Suppressor macrophage treated with lipopolysaccharide for 1 hour (primary cell): ENCODE measurements around the gene CHD6.

Experiments used
- DNase-seq, 3 donors: peaks; one replicate each; pipeline ENCODE4 v3.0.0-alpha.2; 2020 to 2022

CHD6 gene, protein sequence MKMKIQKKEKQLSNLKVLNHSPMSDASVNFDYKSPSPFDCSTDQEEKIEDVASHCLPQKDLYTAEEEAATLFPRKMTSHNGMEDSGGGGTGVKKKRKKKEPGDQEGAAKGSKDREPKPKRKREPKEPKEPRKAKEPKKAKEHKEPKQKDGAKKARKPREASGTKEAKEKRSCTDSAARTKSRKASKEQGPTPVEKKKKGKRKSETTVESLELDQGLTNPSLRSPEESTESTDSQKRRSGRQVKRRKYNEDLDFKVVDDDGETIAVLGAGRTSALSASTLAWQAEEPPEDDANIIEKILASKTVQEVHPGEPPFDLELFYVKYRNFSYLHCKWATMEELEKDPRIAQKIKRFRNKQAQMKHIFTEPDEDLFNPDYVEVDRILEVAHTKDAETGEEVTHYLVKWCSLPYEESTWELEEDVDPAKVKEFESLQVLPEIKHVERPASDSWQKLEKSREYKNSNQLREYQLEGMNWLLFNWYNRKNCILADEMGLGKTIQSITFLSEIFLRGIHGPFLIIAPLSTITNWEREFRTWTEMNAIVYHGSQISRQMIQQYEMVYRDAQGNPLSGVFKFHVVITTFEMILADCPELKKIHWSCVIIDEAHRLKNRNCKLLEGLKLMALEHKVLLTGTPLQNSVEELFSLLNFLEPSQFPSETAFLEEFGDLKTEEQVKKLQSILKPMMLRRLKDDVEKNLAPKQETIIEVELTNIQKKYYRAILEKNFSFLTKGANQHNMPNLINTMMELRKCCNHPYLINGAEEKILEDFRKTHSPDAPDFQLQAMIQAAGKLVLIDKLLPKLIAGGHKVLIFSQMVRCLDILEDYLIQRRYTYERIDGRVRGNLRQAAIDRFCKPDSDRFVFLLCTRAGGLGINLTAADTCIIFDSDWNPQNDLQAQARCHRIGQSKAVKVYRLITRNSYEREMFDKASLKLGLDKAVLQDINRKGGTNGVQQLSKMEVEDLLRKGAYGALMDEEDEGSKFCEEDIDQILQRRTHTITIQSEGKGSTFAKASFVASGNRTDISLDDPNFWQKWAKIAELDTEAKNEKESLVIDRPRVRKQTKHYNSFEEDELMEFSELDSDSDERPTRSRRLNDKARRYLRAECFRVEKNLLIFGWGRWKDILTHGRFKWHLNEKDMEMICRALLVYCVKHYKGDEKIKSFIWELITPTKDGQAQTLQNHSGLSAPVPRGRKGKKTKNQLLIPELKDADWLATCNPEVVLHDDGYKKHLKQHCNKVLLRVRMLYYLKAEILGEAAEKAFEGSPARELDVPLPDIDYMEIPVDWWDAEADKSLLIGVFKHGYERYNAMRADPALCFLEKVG (N-terminal part only)

DNA sequence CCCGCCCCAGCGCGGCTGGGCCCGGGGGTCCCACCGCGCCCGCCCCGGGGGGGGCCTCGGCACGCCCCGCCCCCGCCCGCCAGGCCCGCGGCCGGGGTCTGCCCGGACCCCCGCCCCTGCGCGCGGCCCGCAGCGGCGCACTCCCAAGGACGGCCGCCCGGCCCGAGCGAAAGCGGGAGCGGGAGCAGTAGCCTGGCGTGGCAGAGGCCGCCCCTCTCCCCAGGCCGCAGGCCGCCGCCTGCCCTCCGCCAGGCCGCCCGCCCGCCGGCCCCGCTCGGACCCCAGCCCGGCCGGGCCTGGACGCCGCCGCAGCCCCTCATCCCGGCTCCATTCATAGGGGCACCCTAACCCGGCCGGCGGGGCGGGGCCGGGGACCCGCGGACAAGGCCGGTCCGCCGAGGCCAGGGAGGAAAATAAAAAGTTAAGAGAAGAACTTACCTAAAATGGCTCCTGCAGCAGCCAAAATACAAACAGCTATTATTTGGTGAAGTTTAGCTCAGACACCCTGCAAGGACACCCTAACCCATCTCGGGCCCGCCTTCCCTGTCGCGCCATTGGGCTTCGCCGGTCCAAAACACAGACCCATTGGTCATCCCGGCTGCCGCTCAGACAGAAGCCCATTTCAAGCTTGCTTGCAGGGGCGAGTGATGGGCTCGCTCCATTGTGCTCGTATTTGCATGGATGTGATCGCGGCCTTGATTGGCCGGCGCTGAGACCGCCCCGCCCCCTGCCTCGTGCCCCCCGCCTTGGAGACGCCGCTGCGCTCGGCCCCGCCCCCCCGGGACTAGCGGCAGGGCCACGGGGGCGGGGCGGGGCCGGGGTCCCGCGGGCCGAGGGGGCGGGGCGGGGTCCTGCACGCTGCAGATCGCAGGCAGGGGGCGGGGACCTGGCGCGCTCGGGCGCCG lies at the start of gene CHD6:
Gene CHD6 (minus strand): TSS at position 476 of the 905 bp plus-strand sequence. CDS start 67,040 bp downstream, outside the sequence.
- DNase-seq = peak; percentile 99

DNA sequence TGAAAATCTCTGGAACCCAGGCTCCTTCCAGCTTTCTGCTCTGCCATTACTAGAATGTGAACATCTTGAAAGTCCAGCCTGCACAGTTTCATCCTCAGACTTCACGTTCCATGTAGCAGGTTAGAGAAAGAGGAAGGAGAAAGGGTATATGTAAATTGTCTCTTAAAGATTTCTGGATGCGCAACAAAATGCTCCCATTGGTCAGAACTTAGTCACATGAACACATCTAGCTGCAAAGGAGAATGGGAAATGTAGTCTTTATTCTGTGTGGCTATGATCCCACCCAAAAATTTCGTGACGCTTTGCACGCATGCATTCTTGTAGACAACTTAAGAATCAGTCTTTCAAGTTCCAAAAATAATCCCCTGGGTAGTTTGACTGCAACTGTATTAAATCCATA lies 46.4 kb upstream of the CHD6 start:
- peak; percentile 14 to 24 (median 24) for DNase-seq

DNA sequence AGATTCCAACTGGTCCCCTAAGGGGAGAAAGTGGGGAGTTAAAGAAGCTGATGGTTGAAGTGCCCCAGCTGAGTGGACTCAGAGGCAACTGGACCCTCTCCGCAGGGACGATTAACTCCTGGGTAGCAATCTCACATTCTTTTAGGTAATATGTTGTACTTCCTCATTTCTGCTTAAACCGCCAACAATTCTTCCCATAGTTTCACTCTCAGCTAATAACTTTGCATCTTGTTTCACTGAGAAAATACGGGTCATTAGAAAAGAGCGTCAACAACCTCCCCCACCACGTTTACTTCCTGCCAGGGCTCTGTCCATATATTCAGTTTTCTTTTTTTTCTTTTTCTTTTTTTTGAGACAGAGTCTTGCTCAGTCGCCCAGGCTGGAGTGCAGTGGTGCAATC lies 39.5 kb upstream of the CHD6 start:
- DNase-seq = peak; percentile 5 to 42 (median 19)

DNA sequence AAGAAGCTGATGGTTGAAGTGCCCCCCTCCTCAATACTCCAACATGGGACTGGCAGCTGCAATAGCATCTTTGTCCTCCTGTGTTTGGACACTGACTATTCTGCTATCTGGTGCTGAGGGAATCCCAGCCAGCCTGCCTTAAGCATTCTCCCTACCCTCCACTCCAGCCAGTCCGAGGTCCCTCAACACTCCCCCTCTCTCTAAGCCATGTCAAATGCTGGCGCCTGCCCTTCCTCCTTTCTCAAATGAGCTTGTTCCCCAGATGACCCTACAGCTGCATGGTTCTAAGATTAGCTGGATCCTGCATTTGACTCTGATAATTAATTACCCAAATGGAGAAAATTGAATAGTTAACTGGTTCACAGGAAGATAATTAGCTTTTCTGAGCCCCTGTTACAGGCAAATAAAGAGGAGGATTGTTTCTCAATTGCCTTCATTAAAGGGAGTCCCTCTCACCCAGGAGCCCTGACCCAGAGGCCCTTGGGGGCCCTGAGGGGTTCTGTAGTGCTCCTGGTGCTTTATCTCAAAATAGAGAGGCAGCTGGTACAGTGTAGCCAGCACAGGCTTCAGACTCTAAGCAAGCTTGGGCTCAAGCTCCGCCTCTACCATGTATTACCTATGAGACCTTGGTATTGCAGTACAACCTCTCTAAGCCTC lies 37.9 kb upstream of the CHD6 start:
- DNase-seq = no peak

DNA sequence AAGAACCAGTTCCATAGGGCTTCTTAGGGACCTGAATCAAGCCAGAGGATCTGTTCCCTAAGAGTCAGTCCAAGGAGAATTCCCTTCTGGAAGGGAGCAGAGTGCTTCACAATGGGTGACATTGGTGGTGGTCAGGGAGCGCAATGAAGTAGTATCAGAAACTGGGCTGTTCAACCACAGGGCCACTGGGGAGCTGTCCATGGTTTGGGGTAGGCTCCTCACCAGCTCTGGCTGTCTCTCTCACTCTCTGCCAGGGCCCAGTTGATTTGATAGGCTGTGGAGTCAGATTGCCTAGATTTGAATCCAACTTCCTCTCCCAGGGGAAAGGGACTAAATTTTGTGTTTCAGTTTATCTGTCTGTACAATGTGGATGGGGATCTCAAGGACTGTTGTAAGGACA lies 36.7 kb upstream of the CHD6 start:
- DNase-seq = peak in 2 of 3 donors; percentile 9 to 14

DNA sequence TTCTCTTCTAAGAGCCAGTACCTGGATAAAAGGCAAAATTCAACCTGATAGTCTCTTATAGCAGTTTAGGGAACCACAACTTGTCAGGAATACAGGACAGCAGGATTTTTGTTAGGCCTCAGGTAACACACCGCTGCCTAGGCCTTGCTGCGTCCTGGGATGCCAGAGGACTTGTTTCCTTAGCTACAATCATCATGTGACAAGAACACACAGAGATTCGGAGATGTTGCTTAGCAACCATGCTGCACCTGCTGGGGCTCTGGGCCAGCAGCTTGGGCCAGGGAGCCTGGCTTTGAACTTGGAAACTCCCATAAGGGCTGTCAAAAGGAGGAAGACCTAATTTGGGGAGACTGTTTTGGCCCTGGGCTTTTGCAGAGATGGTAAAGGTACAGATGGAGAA lies 36.1 kb upstream of the CHD6 start:
- no peak for DNase-seq

DNA sequence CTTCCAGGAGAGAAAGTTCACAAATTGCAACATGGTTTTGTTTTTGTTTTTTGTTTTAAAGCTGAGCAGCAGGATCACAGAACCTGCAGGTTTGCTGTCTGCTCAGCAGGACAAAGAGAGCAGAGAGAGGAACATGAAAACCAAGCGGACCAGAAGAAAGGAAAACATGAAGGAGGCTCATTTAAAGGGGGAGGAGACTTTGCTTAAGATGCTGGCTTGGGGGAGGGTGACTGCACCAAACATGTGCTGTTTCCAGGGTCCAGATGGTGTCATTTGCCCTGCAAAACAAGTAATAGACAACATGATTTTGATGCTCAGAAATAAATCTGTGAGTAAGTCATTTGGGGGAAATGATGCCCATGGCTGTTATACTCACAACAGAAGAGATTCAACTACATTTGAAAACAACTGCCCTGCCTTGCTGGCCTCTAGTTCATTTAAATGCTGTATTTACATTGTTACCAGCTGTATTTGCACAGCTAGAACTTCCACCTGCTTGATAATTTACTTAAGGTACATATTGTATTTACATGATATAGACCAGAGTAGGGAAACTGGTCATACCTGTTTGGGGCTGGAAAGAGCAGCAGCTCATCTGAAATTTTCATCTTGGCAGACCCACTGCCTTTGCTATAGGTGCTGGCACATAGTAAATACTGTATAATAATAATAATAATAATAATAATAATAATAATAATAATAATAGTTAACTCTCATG lies 32.2 kb upstream of the CHD6 start:
- no peak for DNase-seq

DNA sequence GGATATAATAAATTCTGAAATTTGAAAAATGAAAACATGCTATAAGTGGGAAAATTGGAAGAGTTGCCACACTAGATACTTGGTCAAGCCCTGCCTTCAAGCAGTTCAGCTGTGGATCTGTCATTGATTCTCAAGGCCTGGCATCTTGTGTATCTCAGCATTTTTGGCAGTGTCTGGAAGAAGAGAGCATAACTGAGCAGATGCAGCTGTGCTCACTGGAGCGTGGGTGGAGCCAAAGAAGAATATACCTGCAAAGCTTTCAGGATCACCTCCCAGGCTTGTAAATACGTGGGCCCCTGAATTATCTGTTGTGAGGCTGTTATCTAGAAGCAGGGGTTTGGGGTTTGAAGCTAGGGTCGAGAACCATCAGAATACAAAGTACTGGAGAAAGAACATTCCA lies 31.3 kb upstream of the CHD6 start:
- DNase-seq = no peak

DNA sequence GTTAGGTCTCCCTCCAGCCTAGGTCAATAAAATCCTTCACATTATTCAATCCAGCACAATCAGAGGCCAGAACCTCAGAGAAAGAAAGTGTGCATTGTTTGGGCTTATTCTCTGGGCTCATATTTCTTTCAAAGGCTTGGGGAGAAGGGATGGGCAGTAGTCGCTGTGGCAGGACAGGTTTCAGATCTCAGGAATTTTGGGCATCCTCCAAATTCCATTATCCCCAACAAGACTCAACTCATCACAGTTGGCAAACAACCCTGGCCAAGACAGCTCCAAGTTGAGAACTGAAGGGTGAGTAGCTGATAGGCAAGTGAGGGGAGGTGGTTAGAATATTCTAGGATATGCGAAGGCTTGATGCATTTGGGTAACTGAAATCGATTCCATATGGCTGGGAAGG lies 27.2 kb upstream of the CHD6 start:
- no peak for DNase-seq

DNA sequence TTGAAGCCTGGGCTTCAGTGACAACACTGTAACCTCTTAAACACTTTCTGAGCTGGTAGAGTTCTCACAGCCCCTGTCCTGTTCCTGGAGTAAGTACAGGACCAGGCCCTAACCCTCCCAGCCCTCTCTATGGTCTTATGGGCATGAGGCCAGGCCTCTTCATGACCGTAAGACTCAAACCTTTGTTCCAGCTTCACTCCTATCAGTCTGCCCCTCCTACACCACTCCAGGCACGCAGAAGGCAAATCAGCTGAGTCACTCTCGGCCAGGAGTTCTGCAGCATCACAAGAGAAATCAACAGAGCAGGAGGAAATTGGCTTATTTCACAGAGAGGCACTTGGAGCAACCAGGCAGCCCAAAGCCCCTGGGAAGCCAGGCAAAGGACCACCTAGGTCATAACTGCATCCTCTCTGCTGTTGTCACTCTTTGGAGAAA lies 25.3 kb upstream of the CHD6 start:
- peak in 2 of 3 donors; percentile 16 for DNase-seq

DNA sequence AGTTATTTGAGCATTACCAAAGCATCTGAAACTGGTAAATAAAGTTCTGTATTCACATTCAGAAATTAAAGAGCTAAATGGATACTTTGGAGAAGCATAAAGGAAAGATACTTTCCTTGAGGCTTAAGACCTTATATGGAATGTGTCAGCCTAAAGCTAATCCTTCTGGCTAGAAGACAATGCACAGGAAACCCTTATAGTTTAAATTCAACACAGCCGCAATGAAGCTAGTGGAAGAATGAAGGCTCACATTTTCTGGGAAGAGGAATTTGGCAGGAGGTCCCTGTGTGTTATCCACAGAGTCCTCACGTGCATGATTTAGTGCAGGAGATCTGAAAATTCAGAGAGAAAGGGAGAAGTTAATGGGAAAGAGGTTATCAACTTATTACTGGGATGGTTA lies 21.5 kb upstream of the CHD6 start:
- DNase-seq = no peak

DNA sequence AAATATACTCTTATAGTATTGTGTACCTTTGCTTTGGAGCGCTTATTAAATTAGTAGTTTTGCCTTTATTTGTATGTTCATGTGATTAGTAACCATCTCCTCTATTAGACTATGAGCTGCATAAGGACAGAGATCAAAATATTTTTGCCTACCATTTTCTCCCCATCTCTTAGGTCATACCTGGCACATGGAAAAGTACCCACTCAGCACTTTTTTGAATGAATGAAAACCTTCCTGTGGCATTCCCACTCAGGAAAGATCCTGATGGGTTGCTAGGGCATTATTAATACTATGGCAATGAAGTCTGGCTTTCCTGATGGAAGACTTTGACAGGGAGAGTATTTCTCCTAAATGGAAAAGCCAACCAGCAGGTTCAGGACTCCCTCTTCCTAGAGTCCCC lies 20.3 kb upstream of the CHD6 start:
- no peak for DNase-seq

DNA sequence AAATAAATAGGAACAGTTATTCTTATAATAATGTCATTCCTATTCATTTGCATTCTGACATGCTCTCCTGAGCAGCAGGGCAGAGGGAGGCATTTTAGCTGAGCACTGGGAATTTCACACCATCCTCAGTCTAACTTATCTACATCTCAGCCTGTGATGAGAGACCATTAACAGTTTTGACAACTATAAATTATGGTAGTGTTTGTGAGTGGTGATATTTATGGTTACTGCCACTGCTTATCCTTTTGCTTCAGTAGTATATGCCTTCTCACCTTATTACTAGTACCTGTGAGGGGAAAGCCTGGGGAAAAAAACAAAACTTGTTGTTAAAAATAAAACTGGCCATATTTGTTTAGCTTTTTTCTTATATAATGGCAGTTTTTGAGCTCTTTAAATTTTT lies 17.0 kb upstream of the CHD6 start:
- no peak for DNase-seq

DNA sequence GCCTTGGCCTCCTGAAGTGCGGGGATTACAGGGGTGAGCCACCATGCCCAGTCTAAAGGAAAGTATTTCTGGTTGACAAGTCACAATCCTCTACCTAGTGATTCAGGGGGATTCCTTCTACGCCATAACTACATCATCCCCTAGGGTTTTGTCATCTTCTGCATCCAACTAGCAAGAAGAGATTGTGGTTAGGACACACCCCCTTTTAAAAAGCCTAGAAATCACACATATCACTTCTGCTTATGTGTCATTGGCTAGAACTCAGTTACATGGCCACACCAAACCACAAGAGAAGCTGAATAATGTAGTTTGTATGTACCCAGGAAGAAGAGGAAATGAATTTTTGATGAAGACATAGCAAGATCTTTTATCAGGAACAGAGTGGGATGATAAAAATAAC lies 14.7 kb upstream of the CHD6 start:
- peak; percentile 82 to 97 (median 93) for DNase-seq

DNA sequence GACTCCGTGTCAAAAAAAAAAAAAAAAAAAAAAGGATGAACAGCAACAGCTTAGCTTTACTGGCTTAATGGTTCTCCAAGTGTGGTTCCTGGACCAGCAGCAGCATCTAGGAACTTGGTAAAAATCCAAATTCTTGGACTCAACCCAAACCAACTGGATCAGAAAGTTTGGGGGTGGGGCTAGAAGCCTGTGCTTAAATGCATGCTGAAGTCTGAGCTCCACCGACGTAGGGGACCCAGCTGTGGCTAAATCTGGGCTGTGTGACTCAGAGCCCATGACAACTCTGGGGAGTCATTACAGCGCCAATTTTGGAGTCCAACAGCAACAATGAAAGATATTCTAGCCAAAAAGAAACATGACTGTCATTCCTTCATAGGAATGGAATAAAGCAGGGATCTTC lies 13.6 kb upstream of the CHD6 start:
- peak; percentile 70 to 80 (median 77) for DNase-seq

DNA sequence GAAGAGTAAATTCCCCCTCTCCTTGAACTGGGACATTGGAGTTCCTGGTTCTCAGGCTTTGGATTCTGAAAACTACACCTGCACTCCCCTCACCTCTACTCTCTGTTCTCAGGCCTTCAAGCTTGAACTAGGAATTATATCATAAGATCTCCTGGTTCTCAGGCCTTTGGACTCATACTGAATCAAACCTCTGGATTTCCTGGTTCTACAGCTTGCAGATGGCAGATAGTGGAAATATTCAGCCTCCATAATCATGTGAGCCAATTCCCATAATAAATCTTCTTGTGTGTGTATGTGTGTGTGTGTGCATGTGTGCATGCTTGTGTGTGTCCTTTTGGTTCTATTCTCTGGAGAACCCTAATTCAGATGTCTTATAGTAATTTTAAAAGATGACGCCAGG lies 12.7 kb upstream of the CHD6 start:
- no peak for DNase-seq

DNA sequence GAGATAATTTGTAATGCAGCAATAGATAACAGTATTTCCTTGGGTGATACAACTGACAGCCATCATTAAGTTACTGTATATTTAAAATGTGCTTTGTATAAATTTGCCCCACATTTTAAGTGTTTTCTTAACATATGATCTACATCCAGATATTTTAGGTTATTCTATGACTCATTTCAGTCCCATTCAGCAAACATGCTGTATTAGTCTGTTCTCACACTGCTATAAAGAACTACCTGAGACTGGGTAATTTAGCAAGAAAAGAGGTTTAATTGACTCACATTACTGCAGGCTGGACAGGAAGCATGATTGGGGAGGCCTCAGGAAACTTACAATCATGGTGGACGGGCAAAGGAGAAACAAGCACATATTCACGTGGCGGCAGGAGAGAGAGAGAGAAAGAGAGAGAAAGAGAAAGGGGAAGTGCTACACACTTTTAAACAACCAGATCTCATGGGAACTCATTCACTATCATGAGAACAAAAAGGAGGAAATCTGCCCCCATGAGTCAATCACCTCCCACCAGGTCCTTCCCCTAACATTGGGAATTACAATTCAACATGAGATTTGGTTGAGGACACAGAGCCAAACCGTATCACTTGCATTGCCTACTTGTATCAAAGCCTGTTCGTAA lies 9.6 kb upstream of the CHD6 start:
- peak; percentile 64 to 75 (median 71) for DNase-seq

DNA sequence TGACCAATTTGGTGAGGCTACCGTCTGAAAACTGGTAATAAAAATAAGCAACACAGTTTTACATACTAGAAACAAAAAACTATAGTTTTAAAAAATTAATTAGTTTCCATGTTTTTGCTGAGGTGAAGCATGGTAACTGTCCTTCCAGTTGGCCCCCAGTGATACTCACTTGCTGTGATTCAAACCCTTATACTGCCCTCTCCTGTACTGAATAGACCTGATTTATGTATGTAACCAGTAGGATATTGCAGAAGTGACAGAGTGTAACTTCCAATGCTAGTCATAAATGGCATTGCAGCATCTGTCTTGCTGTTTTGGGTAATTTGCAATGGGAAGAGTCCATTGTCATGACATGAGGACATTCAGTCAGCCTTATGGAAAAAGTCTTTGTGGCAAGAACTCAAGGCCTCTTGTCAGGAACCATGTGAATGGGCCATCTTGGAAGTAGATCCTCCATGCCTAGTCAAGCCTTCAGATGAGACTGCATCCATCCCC lies 8.9 kb upstream of the CHD6 start:
- DNase-seq = peak; percentile 7 to 51 (median 42)

DNA sequence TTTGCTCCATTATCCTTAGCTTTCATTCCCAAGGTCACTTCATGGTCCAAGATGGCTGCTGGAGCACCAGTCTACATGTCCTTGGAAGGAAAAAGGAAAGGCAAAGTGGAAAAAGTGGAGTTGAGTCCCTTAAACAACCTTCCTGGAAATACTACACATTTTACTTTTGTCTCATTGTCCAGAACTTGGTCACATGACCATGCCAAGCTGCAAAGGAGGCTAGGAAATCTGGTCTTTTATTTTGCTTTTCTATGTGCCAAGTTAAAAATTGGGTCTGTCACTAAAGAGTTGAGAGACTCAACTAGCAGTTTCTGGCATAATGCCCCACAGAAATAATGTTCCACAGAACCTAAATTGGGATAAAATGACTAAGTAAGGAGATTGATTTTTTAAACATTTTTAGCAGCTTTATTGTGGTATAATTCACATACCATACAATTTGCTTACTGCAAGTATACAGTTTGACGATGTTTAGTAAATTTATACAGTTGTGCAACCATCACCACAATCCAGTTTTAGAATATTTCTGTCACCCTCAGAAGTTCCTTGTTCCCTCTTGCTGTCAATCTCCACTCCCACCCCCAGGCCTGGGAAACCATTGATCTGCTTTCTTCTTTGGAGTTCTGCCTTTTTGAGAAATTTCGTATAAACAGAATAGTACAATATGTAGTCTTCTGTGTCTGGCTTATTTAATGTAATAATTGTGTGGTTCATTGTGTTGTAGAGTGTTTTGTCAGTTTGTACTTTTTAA lies 5.6 kb upstream of the CHD6 start:
- peak; percentile 56 to 68 (median 65) for DNase-seq
